Measurements from ENCODE around the gene INTS15. TPM values are rescaled to one million over a fixed set of nuclear protein-coding genes. Genes with fewer than 3 reads are reported as not detected.
"Not testable (repeated sequence)": the region's sequence is repeated elsewhere in the genome, so short reads cannot be mapped to it uniquely, and the experiment has no call there.

INTS15 gene
- total and polyA plus RNA-seq, 5 donors, result 9.4 to 18.7 (median 16.7) TPM

DNA sequence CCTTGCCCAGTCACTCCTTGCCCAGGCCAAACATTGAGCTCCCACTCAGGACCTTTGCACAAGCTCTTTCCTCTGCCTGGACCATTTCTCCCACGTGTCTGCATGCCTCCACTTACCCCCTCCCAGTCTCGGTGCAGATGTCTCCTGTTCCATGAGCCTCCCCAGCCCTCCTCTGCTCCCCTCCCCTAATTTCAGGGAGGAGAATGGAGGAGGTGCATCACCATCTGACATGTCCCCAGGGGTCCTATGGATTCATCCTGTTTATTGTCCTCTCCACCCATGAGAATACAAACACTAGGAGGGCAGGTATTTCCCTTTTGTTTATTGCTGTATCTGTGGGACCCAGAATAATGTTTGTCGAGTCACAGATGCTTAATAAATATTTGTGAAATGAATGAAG is 29.9 kb upstream of the INTS15 start:
- 35% methylated on average over 3 of the region's 3 CpGs for WGBS

DNA sequence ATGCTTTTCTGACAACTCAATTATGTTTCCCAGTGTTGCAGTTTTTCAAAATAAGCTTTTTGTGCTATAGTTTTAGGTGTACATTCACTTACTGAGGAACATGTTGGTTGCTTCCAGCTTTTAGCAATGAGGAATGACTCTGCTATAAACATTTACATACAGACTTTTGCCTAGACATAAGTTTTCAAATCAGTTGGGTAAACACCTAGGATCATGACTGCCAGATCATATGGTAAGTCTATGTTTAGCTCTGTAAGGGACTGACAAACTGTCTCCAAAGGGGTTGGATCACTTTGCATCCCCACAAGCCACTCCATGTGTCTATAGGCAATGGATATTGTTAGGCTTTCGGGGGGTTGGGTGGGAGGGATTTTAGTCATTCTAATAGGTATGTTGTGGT is 27.7 kb upstream of the INTS15 start:
- intact Hi-C loops (cut with DNase I), result no loop called here
- ATAC-seq (no peak), DNase-seq (no peak)

More for the DNA sequence above, 29.9 kb upstream of the INTS15 start:
- intact Hi-C loops (cut with DNase I), result no loop called here
- no peak for ATAC-seq
- Histone ChIP-seq H3K4me1 (ENCODE audit: control insufficient read depth, insufficient read depth, low read length) (no peaks in the 10 kb centered on the region), H3K9me3 (ENCODE audit: control insufficient read depth, low read length) (no peaks in the 10 kb centered on the region), H3K27me3 (ENCODE audit: control insufficient read depth, insufficient read depth) (no peaks in the 10 kb centered on the region), H3K27ac (ENCODE audit: low read length) (no peak overlapping the region), H3K4me3 (ENCODE audit: low read length) (no peak overlapping the region)
- DNase-seq, result peak in 1 of 3 donors; percentile 1

DNA sequence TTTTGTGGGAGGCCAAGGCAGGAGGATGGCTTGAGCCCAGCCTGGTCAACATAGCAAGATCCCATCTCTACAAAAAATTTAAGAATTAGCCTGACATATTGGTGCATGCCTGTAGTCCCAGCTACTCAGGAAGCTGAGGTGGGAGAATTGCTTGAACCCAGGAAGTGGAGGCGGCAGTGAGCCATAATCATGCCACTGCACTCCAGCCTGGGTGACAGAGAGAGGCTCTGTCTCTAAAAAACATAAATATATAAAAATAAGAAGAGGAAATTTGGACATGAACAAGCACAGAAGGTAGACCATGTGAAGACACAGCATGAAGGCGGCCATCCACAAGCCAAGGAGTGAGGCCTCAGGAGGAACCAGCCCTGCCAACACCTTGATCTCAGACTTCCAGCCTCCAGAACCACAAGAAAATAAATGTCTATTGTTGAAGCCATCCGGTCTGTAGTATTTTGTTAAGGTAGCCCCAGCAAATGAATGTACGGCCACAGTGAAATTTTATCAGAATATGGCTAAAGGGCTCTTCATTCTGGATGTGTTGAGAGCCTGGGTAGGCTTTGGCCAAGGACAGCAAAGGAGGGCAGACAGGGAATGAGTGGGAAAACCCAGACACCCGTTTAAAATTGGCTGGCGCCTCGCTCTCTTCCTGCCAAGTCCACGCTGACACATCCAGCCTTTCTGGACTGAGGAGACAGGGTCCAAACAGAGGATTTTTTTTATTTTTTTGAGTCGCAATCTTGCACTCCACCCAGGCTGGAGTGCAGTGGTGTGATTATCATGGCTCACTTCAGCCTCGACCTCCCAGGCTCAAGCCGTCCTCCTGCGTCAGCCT is 25.7 kb upstream of the INTS15 start:
- no peaks in the 10 kb centered on the region for H3K4me1 ChIP-seq (ENCODE audit: control insufficient read depth, insufficient read depth, low read length)
- DNase-seq (peak; percentile 65 to 84 (median 80)), ATAC-seq (peak; percentile 83 to 84)

More for the DNA sequence above, 27.7 kb upstream of the INTS15 start:
- Histone ChIP-seq H3K4me3 (ENCODE audit: low read length) (no peak overlapping the region), H3K4me1 (ENCODE audit: control insufficient read depth, insufficient read depth, low read length) (no peaks in the 10 kb centered on the region), H3K27ac (ENCODE audit: low read length) (no peak overlapping the region), H3K27me3 (ENCODE audit: control insufficient read depth, insufficient read depth) (no peaks in the 10 kb centered on the region), H3K9me3 (ENCODE audit: control insufficient read depth, low read length) (no peaks in the 10 kb centered on the region)
- 89% methylated on average over 1 of the region's 1 CpG for WGBS

DNA sequence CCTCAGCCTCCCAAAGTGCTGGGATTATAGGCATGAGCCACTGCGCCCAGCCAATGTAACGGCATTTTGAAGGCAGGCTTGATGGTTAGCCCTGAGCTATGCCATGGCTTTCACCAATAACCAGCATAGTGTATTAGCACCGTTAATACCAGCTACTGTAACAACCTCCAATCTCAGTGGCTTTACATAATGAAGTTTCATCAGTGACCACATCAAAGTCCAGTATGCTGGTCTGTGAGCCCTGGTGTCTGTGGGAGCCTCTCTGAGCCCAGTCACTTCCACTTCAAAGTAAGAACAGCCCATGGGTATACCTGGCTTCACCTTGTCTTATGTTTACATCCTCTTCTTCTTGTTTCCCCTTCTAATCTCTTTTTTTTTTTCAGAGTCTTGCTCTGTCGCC is 24.2 kb upstream of the INTS15 start:
- no peaks in the 10 kb centered on the region for H3K4me1 ChIP-seq (ENCODE audit: control insufficient read depth, insufficient read depth, low read length)
- no peak for ATAC-seq
- H3K4me3 ChIP-seq (ENCODE audit: low read length), result no peak overlapping the region
- 86% methylated on average over 4 of the region's 4 CpGs for WGBS
- intact Hi-C loops (cut with DNase I), result no loop called here
- no peaks in the 10 kb centered on the region for H3K9me3 ChIP-seq (ENCODE audit: control insufficient read depth, low read length)
- no peak overlapping the region for H3K27ac ChIP-seq (ENCODE audit: low read length)
- no peak for DNase-seq
- no peaks in the 10 kb centered on the region for H3K27me3 ChIP-seq (ENCODE audit: control insufficient read depth, insufficient read depth)

More for the DNA sequence above, 25.7 kb upstream of the INTS15 start:
- Histone ChIP-seq H3K9me3 (ENCODE audit: control insufficient read depth, low read length) (no peaks in the 10 kb centered on the region), H3K27me3 (ENCODE audit: control insufficient read depth, insufficient read depth) (no peaks in the 10 kb centered on the region), H3K27ac (ENCODE audit: low read length) (no peak overlapping the region), H3K4me3 (ENCODE audit: low read length) (no peak overlapping the region)
- intact Hi-C loops (cut with DNase I), result no loop called here
- WGBS, result 59% methylated on average over 12 of the region's 12 CpGs

DNA sequence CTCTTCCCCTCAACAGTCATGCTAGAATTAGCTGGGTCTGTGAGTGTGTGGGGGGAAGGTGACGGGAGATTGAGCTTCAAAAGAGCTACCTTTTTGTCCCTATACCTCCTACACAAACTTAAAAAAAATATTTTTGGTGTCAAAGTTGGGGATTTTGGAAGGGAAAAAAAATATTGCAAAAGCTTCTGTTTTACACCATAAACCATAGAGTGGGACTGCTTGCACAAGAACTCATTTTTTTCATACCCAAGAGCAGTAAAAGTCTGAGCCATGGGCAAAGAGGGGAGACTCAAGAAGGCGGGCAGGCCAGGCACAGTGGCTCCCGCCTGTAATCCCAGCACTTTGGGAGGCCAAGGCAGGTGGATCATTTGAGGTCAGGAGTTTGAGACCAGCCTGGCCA is 21.9 kb upstream of the INTS15 start:
- intact Hi-C loops (cut with DNase I), result no loop called here
- Histone ChIP-seq H3K4me3 (ENCODE audit: low read length) (no peak overlapping the region), H3K27ac (ENCODE audit: low read length) (no peak overlapping the region), H3K27me3 (ENCODE audit: control insufficient read depth, insufficient read depth) (no peaks in the 10 kb centered on the region), H3K4me1 (ENCODE audit: control insufficient read depth, insufficient read depth, low read length) (no peaks in the 10 kb centered on the region), H3K9me3 (ENCODE audit: control insufficient read depth, low read length) (no peaks in the 10 kb centered on the region)
- DNase-seq (no peak), ATAC-seq (no peak)
- 89% methylated on average over 3 of the region's 3 CpGs for WGBS

DNA sequence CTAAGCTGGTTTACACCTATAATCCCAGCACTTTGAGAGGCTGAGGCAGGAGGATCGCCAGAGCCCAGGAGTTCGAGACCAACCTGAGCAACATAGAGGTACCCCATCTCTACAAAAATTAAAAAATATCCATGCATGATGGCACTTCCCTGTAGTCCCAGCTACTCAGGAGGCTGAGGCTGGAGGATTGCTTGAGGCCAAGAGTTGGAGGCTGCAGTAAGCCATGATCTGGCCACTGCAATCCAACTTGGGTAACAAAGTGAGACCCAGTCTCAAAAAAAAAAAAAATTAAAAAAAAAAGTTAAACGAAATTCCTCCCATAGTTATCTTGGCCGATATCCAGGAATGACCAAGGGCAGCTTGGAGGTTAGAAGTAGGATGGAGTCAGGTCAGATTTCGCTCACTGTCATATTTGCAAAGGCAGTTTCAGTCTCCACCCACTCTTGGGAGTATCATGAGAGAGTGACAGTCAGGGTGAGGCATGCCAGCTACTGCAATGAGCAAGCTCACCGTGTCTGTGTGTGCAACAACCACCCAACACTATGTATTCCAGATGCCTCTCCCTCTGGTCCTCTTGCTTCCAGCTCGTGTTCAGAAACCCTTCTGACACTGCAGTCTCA is 18.6 kb upstream of the INTS15 start:
- WGBS, result 66% methylated on average over 7 of the region's 7 CpGs
- Histone ChIP-seq H3K4me3 (ENCODE audit: low read length) (no peak overlapping the region), H3K9me3 (ENCODE audit: control insufficient read depth, low read length) (no peaks in the 10 kb centered on the region), H3K4me1 (ENCODE audit: control insufficient read depth, insufficient read depth, low read length) (no peaks in the 10 kb centered on the region), H3K27ac (ENCODE audit: low read length) (no peak overlapping the region), H3K27me3 (ENCODE audit: control insufficient read depth, insufficient read depth) (no peaks in the 10 kb centered on the region)
- no peak for DNase-seq
- intact Hi-C loops (cut with DNase I), result no loop called here
- no peak for ATAC-seq

DNA sequence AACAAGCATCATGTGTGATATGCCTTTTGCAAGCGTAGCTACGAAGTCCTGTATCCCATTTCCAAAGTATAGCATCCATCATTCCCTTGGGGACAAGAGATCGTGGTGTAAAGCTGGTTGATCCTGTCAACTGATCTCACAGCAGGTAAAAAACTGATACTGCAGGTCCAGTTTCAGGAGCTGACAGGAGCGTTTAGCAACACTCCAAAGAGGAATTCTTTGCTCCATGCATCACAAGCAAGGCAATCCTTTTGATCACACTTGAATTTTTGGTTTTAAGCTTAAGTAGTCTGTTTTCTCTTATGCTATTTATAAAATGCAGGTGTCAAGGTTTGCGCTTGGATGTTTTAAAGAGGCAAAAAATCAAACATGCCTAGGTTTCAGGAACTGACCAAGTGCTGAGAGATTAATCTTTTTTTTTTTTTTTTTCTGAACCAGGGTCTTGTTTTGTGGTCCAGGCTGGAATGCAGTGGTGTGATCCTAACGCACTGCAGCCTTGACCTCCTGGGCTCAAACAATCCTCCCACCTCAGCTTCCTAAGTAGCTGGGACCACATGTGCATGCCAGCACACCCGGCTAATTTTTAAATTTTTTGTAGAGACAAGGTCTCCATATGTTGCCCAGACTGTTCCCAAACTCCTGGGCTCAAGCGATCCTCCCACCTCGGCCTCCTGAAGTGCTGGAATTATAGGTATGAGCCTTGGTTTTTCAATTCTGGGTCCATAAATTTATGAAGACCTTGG is 14.4 kb upstream of the INTS15 start:
- WGBS, result 72% methylated on average over 9 of the region's 9 CpGs
- Histone ChIP-seq H3K27ac (ENCODE audit: low read length) (no peak overlapping the region), H3K9me3 (ENCODE audit: control insufficient read depth, low read length) (no peaks in the 10 kb centered on the region), H3K4me3 (ENCODE audit: low read length) (no peak overlapping the region), H3K4me1 (ENCODE audit: control insufficient read depth, insufficient read depth, low read length) (no peaks in the 10 kb centered on the region), H3K27me3 (ENCODE audit: control insufficient read depth, insufficient read depth) (no peaks in the 10 kb centered on the region)
- ATAC-seq (no peak), DNase-seq (peak in 1 of 3 donors; percentile 19)
- intact Hi-C loops (cut with DNase I), result no loop called here

DNA sequence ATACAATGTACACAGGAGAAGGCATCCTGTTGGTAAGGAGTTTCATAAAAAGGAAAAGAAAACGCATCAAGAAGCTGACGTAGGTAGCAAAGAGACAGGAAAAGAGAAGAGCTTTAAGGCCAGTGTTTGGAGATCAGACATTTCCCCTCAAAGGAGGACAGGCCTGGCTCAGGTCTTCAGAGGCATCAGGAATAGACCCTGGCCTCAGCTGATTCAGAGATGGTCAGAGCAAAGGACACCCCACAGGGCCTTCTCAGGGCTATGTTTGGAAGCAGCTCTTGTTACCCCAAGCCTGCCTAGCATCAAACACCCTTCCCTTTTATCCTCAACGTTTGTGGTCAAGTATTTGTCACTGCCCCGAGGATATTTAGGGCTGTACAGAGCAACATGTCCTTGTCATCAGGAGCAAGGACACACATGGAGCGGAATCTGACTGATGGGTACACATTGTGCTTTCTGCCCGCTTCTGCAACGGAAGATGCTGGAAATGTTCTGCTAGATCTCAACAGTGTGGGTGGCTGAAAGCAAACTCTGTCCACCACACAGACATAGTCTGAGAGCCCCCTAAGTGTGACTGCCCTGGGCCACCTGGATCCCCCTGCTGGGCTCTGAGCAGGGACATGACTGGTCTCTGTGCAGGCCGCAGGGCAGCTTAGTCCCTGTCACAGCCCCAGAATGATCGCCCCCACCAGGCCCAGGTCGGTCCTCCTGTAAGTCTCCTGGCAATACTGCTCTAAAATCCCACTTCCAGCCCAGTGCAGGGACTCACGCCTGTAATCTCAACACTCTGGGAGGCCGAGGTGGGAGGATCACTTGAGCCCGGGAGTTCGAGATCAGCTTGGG is 13.6 kb upstream of the INTS15 start:
- intact Hi-C loops (cut with DNase I), result no loop called here
- Histone ChIP-seq H3K27me3 (ENCODE audit: control insufficient read depth, insufficient read depth) (no peaks in the 10 kb centered on the region), H3K4me1 (ENCODE audit: control insufficient read depth, insufficient read depth, low read length) (no peaks in the 10 kb centered on the region), H3K27ac (ENCODE audit: low read length) (peak overlapping the region; percentile 75), H3K4me3 (ENCODE audit: low read length) (peak overlapping the region; percentile 92), H3K9me3 (ENCODE audit: control insufficient read depth, low read length) (no peaks in the 10 kb centered on the region)
- peak in 1 of 3 donors; percentile 32 for DNase-seq
- 74% methylated on average over 14 of the region's 14 CpGs for WGBS
- ATAC-seq, result no peak

DNA sequence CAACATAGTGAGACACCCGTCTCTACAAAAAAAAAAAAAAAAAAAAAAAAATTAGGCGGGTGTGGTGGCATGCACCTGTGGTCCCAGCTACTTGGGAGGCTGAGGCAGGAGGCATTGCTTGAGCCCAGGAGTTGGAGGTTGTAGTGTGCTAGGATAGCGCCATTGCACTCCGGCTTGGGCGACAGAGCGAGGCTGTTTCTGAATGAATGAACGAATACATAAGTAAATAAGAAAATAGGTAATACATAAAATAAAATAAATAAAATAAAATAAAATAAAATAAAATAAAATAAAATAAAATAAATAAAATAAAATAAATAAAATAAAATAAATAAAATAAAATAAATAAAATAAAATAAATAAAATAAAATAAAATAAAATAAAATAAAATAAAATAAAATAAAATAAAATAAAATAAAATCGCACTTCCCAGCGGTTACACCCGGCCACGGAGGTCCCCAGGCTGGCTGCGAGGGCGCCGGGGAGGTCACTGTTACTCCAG is 12.9 kb upstream of the INTS15 start:
- peak in 1 of 3 donors; percentile 44 for DNase-seq

DNA sequence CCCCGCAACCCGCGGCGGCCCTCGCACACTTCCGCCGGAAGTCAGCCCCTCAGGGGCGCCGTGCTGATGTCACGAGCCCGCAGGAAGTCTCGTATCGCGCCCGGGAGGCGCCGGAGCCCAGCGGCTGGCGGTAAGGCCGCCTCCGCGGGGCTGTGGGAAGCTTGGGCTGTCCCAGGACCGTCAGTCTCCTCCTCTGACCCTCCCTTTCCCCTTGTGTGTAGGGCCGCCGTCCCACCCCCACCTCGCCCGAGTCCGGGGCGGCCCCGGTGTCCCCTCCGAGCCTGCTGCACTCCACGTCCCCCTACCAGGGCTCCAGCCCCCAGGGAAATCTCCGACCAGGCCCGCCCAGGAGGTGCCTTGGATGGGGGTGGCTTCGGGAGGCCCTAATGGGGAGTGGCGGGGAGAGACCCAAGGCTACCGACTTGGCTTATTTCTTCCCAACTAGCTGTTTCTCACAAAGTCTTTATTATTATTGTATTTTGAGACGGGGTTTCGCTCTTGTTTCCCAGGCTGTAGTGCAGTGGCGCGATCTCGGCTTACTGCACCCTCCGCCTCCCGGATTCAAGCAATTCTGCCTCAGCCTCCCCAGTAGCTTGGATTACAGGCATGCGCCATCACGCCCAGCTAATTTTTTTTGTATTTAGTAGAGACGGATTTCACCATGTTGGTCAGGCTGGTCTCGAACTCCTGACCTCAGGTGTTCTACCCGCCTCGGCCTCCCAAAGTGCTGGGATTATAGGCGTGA is 12.3 kb upstream of the INTS15 start, which contains the start of gene ZDHHC4:
Gene ZDHHC4, plus strand, starts transcription at position 86 of the 745 bp plus-strand sequence. CDS start 3,108 bp downstream, outside the sequence.
- Histone ChIP-seq H3K9me3 (ENCODE audit: control insufficient read depth, low read length) (no peaks in the 10 kb centered on the region), H3K4me1 (ENCODE audit: control insufficient read depth, insufficient read depth, low read length) (no peaks in the 10 kb centered on the region), H3K27me3 (ENCODE audit: control insufficient read depth, insufficient read depth) (no peaks in the 10 kb centered on the region), H3K4me3 (ENCODE audit: low read length) (peak within 1 kb of the TSS; percentile 92), H3K27ac (ENCODE audit: low read length) (peak within 1 kb of the TSS; percentile 86)
- ATAC-seq (peak; percentile 99), DNase-seq (peak; percentile 96 to 97 (median 96))
- 16% methylated on average over 51 of the region's 51 CpGs for WGBS
- intact Hi-C loops (cut with DNase I), result no loop called here

More for the DNA sequence above, 12.9 kb upstream of the INTS15 start:
- ATAC-seq; H3K4me1 ChIP-seq (ENCODE audit: control insufficient read depth, insufficient read depth, low read length); intact Hi-C loops (cut with DNase I); H3K9me3 ChIP-seq (ENCODE audit: control insufficient read depth, low read length); H3K27me3 ChIP-seq (ENCODE audit: control insufficient read depth, insufficient read depth): not testable (repeated sequence)
- Histone ChIP-seq H3K4me3 (ENCODE audit: low read length) (peak overlapping the region; percentile 92), H3K27ac (ENCODE audit: low read length) (peak overlapping the region; percentile 75)
- 12% methylated on average over 14 of the region's 14 CpGs for WGBS

Measured in right cardiac atrium (tissue), 5 donors.